Epithelial cell of proximal tubule (primary cell): ENCODE measurements around the gene ATP6V1A. TPM values are rescaled to one million over a fixed set of nuclear protein-coding genes. Genes with fewer than 3 reads are reported as not detected.

Source experiments
- DNase-seq: peaks from one replicate; pipeline ENCODE4 v3.0.0-alpha.2; 2011; ENCODE audit warnings: low read depth
- H3K4me3 ChIP-seq: 2 replicates; pipeline ENCODE4 v1.5.1; 2011; ENCODE audit warnings: low read depth, mild to moderate bottlenecking, low read length
- total RNA-seq: library from RNA; depleted of rRNA; stranded (reverse); fragments of >200 nt; gene quantifications from 2 replicates; pipeline ENCODE4 v1.2.3, GENCODE V29; 2015
- TF ChIP-seq, protein P1 (sequence below): conservative IDR thresholded peaks from 2 replicates; pipeline ENCODE4 v1.5.1; 2012; ENCODE audit warnings: low read depth, mild to moderate bottlenecking, low read length

ATP6V1A gene
- total RNA-seq, 1 donor from 2014 or later: 42.2 TPM

DNA sequence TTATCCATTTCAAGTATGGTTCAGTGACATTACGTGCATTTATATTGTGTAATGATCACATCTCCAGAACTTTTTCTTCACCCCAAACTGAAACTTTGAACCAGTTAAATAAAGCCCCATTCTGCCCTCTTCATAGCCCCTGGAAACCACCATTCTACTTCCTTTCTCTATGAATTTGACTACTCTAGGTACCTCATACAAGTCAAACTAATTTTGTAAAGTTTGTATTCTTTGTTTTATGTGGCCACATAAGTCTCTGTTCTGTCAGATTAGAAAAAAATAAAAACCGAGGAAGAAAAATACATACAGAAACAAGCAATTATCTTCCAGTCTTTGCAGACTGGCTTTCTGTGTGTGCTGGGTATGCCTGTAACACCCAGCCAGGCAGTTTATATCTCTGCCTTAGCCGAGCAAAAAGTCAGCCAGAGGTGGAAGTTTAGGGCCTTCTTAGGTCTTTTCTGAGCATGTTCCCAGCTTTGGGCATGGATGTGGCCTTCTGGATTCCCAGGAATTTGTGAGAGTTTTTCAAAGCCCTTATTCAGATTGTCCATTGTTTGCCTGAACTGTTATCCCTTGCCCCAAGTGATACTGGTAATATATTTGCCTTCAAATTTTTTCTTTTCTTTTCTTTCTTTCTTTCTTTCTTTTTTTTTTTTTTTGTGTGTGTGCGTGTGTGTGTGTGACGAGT lies 85.8 kb downstream of the ATP6V1A start:
- H3K4me3 ChIP-seq: no peak overlapping the region
- no peak for DNase-seq
- TF ChIP-seq, protein P1, sequence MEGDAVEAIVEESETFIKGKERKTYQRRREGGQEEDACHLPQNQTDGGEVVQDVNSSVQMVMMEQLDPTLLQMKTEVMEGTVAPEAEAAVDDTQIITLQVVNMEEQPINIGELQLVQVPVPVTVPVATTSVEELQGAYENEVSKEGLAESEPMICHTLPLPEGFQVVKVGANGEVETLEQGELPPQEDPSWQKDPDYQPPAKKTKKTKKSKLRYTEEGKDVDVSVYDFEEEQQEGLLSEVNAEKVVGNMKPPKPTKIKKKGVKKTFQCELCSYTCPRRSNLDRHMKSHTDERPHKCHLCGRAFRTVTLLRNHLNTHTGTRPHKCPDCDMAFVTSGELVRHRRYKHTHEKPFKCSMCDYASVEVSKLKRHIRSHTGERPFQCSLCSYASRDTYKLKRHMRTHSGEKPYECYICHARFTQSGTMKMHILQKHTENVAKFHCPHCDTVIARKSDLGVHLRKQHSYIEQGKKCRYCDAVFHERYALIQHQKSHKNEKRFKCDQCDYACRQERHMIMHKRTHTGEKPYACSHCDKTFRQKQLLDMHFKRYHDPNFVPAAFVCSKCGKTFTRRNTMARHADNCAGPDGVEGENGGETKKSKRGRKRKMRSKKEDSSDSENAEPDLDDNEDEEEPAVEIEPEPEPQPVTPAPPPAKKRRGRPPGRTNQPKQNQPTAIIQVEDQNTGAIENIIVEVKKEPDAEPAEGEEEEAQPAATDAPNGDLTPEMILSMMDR: no peak

DNA sequence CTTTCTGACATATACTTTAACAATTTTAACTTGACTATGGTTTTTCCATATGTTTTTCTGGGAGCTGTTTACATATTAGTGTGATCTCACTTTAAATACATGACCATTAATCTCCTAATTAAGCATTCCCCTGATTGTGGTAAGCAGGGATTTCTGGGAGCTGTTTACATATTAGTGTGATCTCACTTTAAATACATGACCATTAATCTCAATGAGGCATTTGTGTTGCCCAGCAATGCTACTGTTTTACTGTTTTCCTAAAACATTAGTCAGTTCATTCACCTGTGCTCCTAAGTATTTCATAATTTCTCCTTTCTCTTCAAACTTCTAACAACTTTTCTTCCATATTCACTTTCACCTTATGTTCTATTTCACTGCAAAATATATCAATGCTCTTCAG lies 88.1 kb downstream of the ATP6V1A start:
- no peak overlapping the region for H3K4me3 ChIP-seq
- DNase-seq: no peak
- TF ChIP-seq, protein P1: no peak

DNA sequence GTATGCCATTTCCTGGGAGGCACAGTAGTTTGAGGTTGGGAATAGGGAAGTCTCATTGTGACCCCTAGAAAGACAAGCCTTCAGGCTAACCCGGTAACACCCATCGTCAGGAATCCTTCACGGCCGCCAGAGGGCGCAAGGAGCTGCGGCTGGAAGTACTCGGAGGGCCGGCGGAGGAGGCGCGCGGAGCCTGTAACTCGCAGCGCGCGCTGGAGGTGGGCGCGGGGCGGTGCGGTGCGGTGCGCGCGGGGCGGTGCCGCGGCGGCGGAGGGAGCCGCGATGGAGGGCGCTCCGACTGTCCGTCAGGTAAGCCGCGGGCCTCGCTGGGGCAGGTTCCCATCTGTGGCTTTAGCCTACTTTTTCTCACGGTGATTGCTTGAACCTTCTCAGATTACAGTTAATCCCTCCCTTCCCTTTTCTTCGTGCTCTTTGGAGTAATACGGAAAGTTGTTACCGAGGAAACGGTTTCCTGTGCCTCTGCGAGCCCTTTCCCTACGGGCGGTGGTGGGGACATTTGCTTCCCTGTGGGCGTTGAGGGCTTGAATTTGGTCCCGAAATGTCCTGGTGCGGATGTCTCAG lies 91.9 kb downstream of the ATP6V1A start, which contains the start of gene GRAMD1C:
TSS of gene GRAMD1C (plus strand) at position 158 of the 579 bp plus-strand sequence. CDS start at position 280, 122 bp downstream.
- H3K4me3 ChIP-seq: peak within 1 kb of the TSS; percentile 91
- TF ChIP-seq, protein P1: peak; percentile 85
- no peak for DNase-seq

DNA sequence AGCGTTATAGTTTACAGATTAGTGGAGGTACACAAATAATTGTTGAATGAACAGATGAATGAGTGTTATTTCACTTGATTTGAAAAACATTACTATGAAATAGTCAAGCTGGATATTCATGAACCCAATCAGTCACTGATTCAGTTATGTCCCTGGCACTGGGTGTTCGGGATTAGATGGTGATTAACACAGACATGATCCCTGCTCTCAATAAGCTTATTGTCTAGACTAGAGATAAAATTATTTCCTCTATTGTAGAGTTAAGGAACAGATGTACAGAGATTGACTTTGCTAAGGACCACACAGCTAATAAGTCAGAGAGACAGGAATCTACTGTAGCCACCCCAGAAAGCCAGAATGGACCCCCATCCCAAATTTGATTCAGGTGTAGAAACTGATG lies 92.7 kb downstream of the ATP6V1A start:
- H3K4me3 ChIP-seq: peak overlapping the region; percentile 91
- DNase-seq: no peak
- TF ChIP-seq, protein P1: no peak

DNA sequence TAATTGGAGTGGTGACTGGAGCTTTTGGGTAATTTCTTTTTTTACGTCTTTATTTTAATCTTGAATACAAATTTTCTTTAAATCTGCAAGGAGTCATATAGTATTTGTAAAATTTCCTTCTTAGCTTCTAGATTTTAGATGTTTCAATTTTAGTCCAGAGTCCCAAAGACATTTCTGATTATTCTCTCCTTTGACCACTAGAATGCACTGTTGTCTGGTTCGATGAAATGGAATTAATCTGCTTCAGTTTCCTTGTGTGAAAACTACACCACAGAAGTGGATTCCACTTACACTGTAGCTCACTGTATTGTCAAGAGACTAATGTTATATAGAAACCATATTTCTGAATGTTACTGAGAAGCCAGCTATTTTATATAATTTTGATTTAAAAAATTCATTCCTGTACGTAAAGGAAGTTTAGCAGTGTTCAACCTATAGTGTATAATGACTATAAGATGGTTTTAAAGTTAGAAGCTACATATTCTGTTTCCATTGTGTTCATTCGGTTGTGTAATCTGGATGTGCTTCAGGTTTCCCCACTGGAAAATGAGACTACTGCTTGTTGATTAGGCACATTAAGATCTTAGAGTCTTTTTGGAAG lies 97.9 kb downstream of the ATP6V1A start:
- no peak for DNase-seq
- H3K4me3 ChIP-seq: no peak overlapping the region
- TF ChIP-seq, protein P1: peak; percentile 65

DNA sequence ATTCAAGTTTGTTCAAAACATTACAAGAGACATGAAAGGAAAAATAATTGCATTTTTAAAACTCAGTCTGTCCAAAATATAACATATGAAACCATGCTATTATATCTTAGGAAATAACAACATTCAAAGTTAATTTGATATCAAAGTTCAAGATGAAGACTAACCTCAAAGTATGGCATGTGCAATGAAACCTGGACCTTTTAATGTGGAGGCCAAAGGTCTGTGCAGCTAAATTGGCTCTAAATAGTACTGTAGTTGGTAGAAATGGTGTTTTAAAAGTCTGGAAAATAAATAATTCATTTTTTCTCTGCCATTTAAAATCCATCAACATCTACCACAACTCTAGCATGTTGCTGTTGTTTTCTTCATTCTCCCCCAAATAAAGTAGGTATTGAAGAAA lies 100.4 kb downstream of the ATP6V1A start:
- no peak for DNase-seq
- no peak overlapping the region for H3K4me3 ChIP-seq
- TF ChIP-seq, protein P1: no peak
